Measurements from ENCODE around the gene HNRNPL. TPM values are rescaled to one million over a fixed set of nuclear protein-coding genes. Genes with fewer than 3 reads are reported as not detected.
A peak's percentile ranks its signal among the peaks of the same experiment; 100 is the strongest.
"Not testable (repeated sequence)": the region's sequence is repeated elsewhere in the genome, so short reads cannot be mapped to it uniquely, and the experiment has no call there.

The HNRNPL gene
- total and polyA plus RNA-seq, 5 donors from 2014 or later, result 66.3 to 503 (median 89.9) TPM

DNA sequence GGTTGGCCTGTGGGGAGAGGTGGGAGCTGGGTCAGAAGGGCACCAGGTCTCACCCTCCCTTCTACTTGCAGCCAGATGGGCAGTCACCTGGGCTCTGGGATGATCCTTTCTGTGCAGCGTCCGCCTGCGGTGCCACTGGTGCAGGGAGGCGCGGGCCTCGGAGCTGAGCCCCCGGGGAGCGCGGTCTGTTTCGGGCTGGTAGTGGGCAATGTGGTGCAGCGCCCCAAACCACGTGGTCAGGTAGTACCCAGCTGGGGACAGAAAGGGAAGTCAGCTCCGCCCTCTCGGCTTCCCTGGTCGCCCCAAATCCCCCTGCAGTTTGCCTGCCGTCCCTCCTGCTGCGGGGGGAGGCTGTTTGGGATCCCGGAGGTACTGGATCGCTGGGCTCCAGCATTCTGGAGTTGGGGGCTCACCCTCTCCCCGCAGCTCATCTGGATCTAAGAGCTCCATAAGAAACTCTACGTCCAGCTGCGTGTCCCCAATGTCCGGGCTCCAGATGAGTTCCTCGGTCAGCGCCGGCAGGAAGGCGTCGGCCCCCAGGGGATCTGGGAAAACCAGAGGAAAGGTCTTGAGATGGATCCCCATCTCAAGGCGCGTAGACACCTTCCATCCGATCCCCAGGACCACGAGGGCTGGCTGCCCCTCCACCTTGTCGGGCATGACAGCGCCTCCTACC lies 19.5 kb upstream of the HNRNPL start:
- Mint-ChIP-seq H3K36me3 (peaks cover 14% of the 10 kb centered on the region), H3K4me3 (peak overlapping the region; percentile 89 to 96 (median 93)), H3K4me1 (peaks cover 13 to 58% (median 28%) of the 10 kb centered on the region in 4 donors), H3K9me3 (no peaks in the 10 kb centered on the region), H3K27me3 (no peaks in the 10 kb centered on the region), H3K27ac (peak overlapping the region; percentile 87 to 94 (median 88))
- Histone ChIP-seq H3K9me3 (ENCODE audit: control insufficient read depth in 2 of 2, low read length in 2 of 2) (no peaks in the 10 kb centered on the region), H3K27me3 (ENCODE audit: control insufficient read depth, insufficient read depth, low read length) (no peaks in the 10 kb centered on the region), H3K4me1 (ENCODE audit: control insufficient read depth, insufficient read depth, low read length, poor library complexity, severe bottlenecking) (peaks cover 39% of the 10 kb centered on the region), H3K4me3 (ENCODE audit: low read depth, low read length) (peak overlapping the region; percentile 66), H3K27ac (ENCODE audit: insufficient read depth, low read length, poor library complexity, severe bottlenecking) (peak overlapping the region; percentile 81), H3K36me3 (ENCODE audit: control insufficient read depth, insufficient read depth, low read length) (peaks cover 20% of the 10 kb centered on the region)
- DNase-seq (peak in 2 of 3 donors; percentile 26 to 54), ATAC-seq (ENCODE audit: low read depth in 2 of 2) (no peak)

DNA sequence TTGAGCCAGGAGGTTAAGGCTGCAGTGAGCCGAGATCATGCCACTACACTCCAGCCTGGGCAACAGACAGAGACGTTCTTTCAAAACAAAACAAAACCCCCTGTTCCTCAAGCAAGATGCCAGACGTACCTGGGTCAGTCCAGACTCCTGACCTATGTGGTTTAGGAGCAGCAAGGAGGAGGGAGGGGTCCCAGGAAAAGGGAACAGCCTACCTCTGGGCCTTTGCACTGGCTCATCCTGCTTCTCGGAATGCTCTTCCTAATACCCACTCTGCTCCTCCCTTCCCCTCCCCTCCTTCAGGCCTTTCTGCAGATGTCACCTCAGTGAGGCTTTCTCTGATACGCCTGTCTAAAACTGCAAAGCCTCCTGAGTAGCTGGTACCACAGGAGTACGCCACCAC lies 18.8 kb upstream of the HNRNPL start:
- ATAC-seq (ENCODE audit: low read depth in 2 of 2) (no peak), DNase-seq (no peak)
- peaks cover 14% of the 10 kb centered on the region for H3K36me3 Mint-ChIP-seq
- peaks cover 15 to 60% (median 28%) of the 10 kb centered on the region in 4 donors for H3K4me1 Mint-ChIP-seq
- H3K27me3 ChIP-seq (ENCODE audit: control insufficient read depth, insufficient read depth, low read length), result no peaks in the 10 kb centered on the region
- peak overlapping the region; percentile 24 for H3K4me3 ChIP-seq (ENCODE audit: low read depth, low read length)
- H3K9me3 ChIP-seq (ENCODE audit: control insufficient read depth in 2 of 2, low read length in 2 of 2), result no peaks in the 10 kb centered on the region
- peaks cover 20% of the 10 kb centered on the region for H3K36me3 ChIP-seq (ENCODE audit: control insufficient read depth, insufficient read depth, low read length)
- peak overlapping the region in 2 of 3 donors; percentile 43 to 87 for H3K27ac Mint-ChIP-seq
- peak overlapping the region; percentile 55 to 96 (median 90) for H3K4me3 Mint-ChIP-seq
- H3K27me3 Mint-ChIP-seq, result no peaks in the 10 kb centered on the region
- H3K9me3 Mint-ChIP-seq, result no peaks in the 10 kb centered on the region
- peaks cover 44% of the 10 kb centered on the region for H3K4me1 ChIP-seq (ENCODE audit: control insufficient read depth, insufficient read depth, low read length, poor library complexity, severe bottlenecking)
- peak overlapping the region; percentile 14 for H3K27ac ChIP-seq (ENCODE audit: insufficient read depth, low read length, poor library complexity, severe bottlenecking)

DNA sequence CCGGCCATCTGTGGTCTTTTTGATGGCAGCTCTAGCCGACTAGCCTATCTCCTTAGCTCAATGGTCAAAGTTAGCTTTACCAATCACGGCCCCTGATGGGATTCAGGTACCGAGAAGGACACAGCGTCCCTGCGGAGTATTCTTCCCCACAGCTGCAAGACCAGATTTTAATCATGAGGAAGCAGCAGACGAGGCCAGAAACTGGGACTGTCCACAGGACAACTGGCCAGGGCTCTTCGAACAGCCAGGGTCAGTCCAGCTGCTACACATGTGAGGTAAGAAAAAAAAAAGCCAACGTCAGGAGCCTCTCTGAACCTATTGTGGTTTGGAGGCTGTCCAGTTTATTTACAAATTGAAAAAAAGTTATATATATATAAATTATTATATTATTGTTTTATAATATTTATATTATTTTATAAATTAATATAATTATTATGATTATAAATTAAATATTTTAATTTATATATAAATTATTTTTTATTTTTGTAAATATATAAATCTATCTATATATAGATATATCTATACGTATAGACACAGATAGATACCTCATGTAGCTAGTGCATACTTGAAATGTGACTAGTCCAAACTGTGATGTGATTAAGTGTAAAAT lies 17.5 kb upstream of the HNRNPL start:
- no peak overlapping the region for H3K27ac Mint-ChIP-seq
- Histone ChIP-seq H3K27ac (ENCODE audit: insufficient read depth, low read length, poor library complexity, severe bottlenecking) (no peak overlapping the region), H3K27me3 (ENCODE audit: control insufficient read depth, insufficient read depth, low read length) (no peaks in the 10 kb centered on the region), H3K4me1 (ENCODE audit: control insufficient read depth, insufficient read depth, low read length, poor library complexity, severe bottlenecking) (peaks cover 49% of the 10 kb centered on the region), H3K36me3 (ENCODE audit: control insufficient read depth, insufficient read depth, low read length) (peaks cover 14% of the 10 kb centered on the region), H3K4me3 (ENCODE audit: low read depth, low read length) (no peak overlapping the region), H3K9me3 (ENCODE audit: control insufficient read depth in 2 of 2, low read length in 2 of 2) (no peaks in the 10 kb centered on the region)
- H3K9me3 Mint-ChIP-seq, result no peaks in the 10 kb centered on the region
- no peaks in the 10 kb centered on the region for H3K27me3 Mint-ChIP-seq
- H3K36me3 Mint-ChIP-seq, result peaks cover 9% of the 10 kb centered on the region
- ATAC-seq (ENCODE audit: low read depth in 2 of 2) (no peak), DNase-seq (no peak)
- H3K4me3 Mint-ChIP-seq, result peak overlapping the region in 1 of 4 donors; percentile 7
- peaks cover 9 to 58% (median 28%) of the 10 kb centered on the region in 4 donors for H3K4me1 Mint-ChIP-seq

DNA sequence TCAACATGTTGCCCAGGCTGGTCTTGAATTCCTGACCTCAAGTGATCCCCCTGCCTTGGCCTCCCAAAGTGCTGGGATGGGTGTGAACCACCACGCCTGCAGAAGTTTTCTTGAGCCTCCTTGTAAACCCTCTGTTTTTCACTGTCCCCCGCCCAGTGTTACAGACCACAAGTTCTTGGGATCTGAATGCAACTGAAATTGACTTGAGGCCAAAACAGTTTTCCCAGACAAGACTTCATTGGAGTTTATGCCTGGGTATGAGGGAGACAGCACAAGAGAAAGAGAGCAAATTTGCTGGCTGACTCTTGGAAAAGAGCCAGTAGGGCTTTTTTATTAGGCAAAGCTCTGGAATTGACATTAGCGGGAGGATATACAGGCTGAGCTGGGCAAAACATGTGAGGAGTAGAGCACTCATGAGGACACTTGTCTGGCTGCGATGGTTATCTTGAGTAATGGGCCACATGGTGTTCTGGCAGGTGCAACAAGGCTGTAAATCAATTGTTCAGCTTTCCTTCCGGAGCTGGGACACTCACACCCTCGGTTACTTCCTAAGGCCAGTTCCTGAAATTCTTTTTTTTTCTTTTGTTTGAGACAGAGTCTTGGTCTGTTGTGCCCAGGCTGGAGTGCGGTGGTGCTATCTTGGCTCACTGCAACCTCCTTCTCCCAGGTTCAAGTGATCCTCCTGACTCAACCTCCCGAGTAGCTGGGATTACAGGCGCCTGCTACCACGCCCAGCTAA lies 12.7 kb upstream of the HNRNPL start:
- Histone ChIP-seq H3K27me3 (ENCODE audit: control insufficient read depth, insufficient read depth, low read length) (no peaks in the 10 kb centered on the region), H3K27ac (ENCODE audit: insufficient read depth, low read length, poor library complexity, severe bottlenecking) (no peak overlapping the region), H3K36me3 (ENCODE audit: control insufficient read depth, insufficient read depth, low read length) (peaks cover 3% of the 10 kb centered on the region), H3K4me1 (ENCODE audit: control insufficient read depth, insufficient read depth, low read length, poor library complexity, severe bottlenecking) (peaks cover 29% of the 10 kb centered on the region), H3K9me3 (ENCODE audit: control insufficient read depth in 2 of 2, low read length in 2 of 2) (no peaks in the 10 kb centered on the region), H3K4me3 (ENCODE audit: low read depth, low read length) (no peak overlapping the region)
- H3K27me3 Mint-ChIP-seq, result peaks cover 6% of the 10 kb centered on the region
- H3K4me3 Mint-ChIP-seq, result peak overlapping the region in 1 of 4 donors; percentile 63
- no peak for DNase-seq
- peak overlapping the region in 1 of 3 donors; percentile 52 for H3K27ac Mint-ChIP-seq
- no peak for ATAC-seq (ENCODE audit: low read depth in 2 of 2)
- H3K9me3 Mint-ChIP-seq, result no peaks in the 10 kb centered on the region
- H3K36me3 Mint-ChIP-seq, result peaks cover 9% of the 10 kb centered on the region
- H3K4me1 Mint-ChIP-seq, result peaks cover 15 to 37% (median 26%) of the 10 kb centered on the region in 4 donors

DNA sequence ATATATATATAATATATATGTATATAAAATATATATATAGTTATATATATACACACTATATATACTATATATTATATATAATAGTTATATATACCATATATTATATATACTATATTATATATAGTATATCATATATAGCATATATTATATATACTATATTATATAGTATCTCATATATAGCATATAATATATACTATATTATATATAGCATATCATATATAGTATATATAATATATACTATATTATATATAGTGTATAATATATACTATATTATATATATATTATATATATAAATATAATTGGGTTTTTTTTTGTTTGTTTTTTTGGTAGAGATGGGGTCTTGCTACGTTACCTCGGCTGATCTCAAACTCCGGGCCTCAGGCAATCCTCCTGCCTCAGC lies 11.6 kb upstream of the HNRNPL start:
- Mint-ChIP-seq H3K27ac (no peak overlapping the region), H3K27me3 (peaks cover 6% of the 10 kb centered on the region), H3K36me3 (peaks cover 9% of the 10 kb centered on the region), H3K9me3 (no peaks in the 10 kb centered on the region), H3K4me1 (peaks cover 15 to 46% (median 30%) of the 10 kb centered on the region in 4 donors), H3K4me3 (no peak overlapping the region)
- ATAC-seq (ENCODE audit: low read depth in 2 of 2) (no peak), DNase-seq (no peak)
- H3K36me3 ChIP-seq (ENCODE audit: control insufficient read depth, insufficient read depth, low read length), result no peaks in the 10 kb centered on the region
- no peak overlapping the region for H3K4me3 ChIP-seq (ENCODE audit: low read depth, low read length)
- no peaks in the 10 kb centered on the region for H3K9me3 ChIP-seq (ENCODE audit: control insufficient read depth in 2 of 2, low read length in 2 of 2)
- H3K27ac ChIP-seq (ENCODE audit: insufficient read depth, low read length, poor library complexity, severe bottlenecking), result no peak overlapping the region
- peaks cover 38% of the 10 kb centered on the region for H3K4me1 ChIP-seq (ENCODE audit: control insufficient read depth, insufficient read depth, low read length, poor library complexity, severe bottlenecking)
- H3K27me3 ChIP-seq (ENCODE audit: control insufficient read depth, insufficient read depth, low read length), result no peaks in the 10 kb centered on the region

DNA sequence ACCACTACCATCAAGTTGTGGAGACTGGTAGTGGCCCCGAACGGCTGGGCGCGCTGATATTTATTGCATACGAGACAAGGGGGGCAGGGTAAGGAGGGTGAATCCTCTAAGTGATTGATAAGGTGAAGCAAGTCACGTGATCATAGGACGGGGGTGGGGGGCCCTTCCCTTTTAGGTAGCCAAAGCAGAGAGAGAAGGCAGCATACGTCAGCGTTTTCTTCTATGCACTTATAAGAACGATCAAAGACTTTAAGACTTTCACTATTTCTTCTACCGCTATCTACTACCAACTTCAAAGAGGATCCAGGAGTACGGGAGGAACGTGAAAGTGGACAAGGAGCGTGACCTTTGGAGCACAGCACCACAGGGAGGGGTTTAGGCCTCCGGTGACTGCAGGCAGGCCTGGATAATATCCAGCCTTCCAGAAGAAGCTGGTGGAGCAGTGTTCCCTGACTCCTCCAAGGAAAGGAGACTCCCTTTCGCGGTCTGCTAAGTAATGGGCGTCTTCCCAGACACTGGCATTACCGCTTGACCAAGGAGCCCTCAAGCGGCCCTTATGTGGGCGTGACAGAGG lies 9.9 kb upstream of the HNRNPL start:
- H3K36me3 Mint-ChIP-seq; ATAC-seq (ENCODE audit: low read depth in 2 of 2); H3K27ac Mint-ChIP-seq; H3K9me3 ChIP-seq (ENCODE audit: control insufficient read depth in 2 of 2, low read length in 2 of 2); H3K27me3 ChIP-seq (ENCODE audit: control insufficient read depth, insufficient read depth, low read length); H3K4me3 Mint-ChIP-seq; H3K36me3 ChIP-seq (ENCODE audit: control insufficient read depth, insufficient read depth, low read length); H3K9me3 Mint-ChIP-seq; H3K4me3 ChIP-seq (ENCODE audit: low read depth, low read length); H3K27ac ChIP-seq (ENCODE audit: insufficient read depth, low read length, poor library complexity, severe bottlenecking); H3K27me3 Mint-ChIP-seq; DNase-seq: not testable (repeated sequence)
- H3K4me1 Mint-ChIP-seq, result peaks cover 11 to 36% (median 21%) of the 10 kb centered on the region in 4 donors
- peaks cover 25% of the 10 kb centered on the region for H3K4me1 ChIP-seq (ENCODE audit: control insufficient read depth, insufficient read depth, low read length, poor library complexity, severe bottlenecking)

DNA sequence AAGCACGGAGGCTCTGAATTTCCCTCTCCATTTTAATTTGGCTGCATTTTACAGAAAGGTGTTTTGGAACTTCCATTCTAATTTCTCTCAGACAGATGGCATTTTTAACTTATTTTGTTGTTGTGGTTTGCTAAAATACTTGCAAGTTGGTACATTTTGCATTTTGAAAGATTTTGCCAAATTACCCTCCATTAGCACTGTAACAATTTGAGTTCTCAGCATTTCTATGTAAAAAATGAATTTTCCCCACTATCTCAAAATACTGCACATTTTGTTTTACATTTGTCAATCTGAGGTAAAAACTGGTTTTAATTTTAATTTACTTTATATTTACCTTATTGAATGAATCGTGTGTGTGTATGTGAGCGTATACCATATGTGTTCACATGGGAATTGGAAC lies 7.0 kb upstream of the HNRNPL start:
- Mint-ChIP-seq H3K4me1 (peaks cover 6 to 36% (median 17%) of the 10 kb centered on the region in 4 donors), H3K9me3 (no peaks in the 10 kb centered on the region), H3K4me3 (peak overlapping the region in 3 of 4 donors; percentile 64 to 83 (median 73)), H3K27me3 (peaks cover 6% of the 10 kb centered on the region), H3K36me3 (no peaks in the 10 kb centered on the region), H3K27ac (peak overlapping the region in 2 of 3 donors; percentile 81 to 97)
- no peaks in the 10 kb centered on the region for H3K27me3 ChIP-seq (ENCODE audit: control insufficient read depth, insufficient read depth, low read length)
- H3K36me3 ChIP-seq (ENCODE audit: control insufficient read depth, insufficient read depth, low read length), result no peaks in the 10 kb centered on the region
- H3K9me3 ChIP-seq (ENCODE audit: control insufficient read depth in 2 of 2, low read length in 2 of 2), result no peaks in the 10 kb centered on the region
- H3K4me3 ChIP-seq (ENCODE audit: low read depth, low read length), result no peak overlapping the region
- no peak for ATAC-seq (ENCODE audit: low read depth in 2 of 2)
- H3K27ac ChIP-seq (ENCODE audit: insufficient read depth, low read length, poor library complexity, severe bottlenecking), result peak overlapping the region; percentile 61
- peaks cover 21% of the 10 kb centered on the region for H3K4me1 ChIP-seq (ENCODE audit: control insufficient read depth, insufficient read depth, low read length, poor library complexity, severe bottlenecking)
- DNase-seq, result no peak

Measured in CD4-positive, CD25-positive, alpha-beta regulatory T cell (primary cell).